RKO (cell line): ENCODE measurements around the gene NAALAD2.
"Not testable (repeated sequence)": the region's sequence is repeated elsewhere in the genome, so short reads cannot be mapped to it uniquely, and the experiment has no call there.

Source experiments
- DNase-seq: peaks from one replicate; pipeline ENCODE4 v3.0.0-alpha.2; 2016; ENCODE audit warnings: low spot score

NAALAD2 gene

DNA sequence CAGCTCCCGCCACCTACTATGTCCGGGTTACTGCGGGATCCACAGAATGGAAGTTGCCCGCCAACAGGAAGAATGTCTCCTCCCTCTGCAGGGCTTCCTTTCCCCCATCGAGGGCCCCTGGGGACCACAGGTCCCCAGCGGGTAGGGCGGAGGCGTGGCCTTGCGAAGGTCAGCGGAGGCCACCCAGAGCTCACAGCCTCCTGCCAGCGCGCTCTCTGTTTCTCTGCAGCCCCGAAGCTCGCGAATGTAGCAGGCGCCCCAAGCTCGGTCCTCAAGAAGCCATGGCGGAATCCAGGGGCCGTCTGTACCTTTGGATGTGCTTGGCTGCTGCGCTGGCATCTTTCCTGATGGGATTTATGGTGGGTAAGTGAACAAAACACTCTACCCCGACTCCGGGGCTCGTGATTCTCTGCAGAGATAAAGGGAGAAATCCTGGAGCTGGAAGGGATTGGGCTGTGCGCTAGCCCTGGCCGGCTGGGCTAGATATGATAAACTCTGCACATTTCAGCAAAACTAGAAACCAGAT, at the start of gene NAALAD2:
Gene NAALAD2 (plus strand): TSS at position 186 of the 526 bp plus-strand sequence. CDS start 96 bp downstream, at position 282.
- no peak for DNase-seq

DNA sequence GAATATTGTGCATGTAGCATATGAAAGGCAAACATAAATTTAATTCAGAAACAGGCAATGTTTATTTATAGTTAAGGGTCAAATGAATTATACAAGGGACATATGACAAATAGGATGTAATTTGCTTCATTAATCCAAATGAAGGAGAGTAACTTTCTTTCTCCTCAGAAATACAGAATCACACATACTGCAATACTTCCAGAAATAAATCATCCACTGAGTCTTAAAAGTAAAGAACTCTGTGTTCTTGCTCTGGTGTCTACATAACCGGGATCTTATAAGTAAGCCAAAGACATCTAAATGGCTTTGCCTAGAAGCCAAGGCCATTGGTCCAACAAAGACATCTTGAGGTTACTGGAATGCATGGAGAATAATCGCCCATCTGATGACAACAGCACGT, 48.8 kb upstream of the NAALAD2 start, which contains the start of gene UBTFL1:
Gene UBTFL1 (plus strand): TSS at position 301 of the 400 bp plus-strand sequence. CDS start 0 bp downstream, at position 301.
- DNase-seq: not testable (repeated sequence)

DNA sequence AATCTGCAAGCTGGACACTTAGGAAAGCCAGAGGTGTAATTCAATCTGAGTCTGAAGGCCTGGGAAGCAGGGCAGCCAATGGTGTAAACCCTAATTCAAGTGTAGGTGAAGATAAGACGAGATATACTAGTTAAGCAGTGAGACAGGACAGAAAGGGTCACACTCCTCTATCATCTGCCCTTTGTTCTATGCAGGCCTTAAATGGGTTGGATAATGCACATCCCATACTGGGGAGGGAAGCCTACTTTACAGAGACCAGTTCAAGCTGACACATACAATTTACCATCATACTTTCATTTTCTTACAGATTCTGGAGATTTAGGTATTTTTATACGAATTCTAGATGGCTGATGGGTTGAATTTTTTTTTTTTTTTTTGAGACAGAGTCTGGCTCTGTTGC, 45.7 kb upstream of the NAALAD2 start:
- DNase-seq: not testable (repeated sequence)

DNA sequence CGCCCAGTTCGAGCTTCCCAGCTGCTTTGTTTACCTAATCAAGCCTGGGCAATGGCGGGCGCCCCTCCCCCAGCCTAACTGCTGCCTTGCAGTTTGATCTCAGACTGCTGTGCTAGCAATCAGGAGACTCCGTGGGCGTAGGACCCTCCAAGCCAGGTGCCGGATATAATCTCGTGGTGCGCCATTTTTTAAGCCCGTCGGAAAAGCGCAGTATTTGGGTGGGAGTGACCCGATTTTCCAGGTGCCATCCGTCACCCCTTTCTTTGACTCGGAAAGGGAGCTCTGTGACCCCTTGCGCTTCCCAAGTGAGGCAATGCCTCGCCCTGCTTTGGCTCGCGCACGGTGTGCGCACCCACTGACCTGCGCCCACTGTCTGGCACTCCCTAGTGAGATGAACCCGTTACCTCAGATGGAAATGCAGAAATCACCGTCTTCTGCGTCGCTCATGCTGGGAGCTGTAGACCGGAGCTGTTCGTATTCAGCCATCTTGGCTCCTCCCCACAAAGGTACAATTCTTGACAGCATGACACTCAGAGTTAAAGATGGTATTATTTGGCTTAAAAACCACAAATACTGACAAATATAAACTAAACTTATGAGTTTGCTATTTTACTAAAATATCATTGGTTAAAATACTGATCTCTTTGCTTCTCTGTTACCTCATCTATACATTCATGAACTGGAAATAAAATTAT, 39.1 kb upstream of the NAALAD2 start:
- not testable (repeated sequence) for DNase-seq

DNA sequence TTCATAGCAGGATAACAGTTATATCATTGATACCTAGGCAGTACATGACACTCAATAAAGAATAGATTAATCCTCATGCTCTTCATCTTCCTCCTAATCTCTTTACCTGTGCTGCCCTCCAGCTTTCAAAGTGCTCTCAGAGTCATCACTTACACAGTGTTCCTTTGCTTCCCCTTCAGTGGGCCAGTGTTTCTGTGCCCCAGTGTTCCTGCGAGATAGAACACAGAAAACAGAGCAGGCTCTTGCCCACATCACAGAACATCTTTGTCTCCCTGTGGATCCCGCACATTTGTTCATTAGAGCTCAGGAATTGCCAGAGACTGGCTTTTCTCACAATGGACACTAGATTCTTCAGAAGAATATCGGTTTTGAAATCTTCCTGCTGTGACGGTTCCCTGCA, 36.2 kb upstream of the NAALAD2 start:
- DNase-seq: not testable (repeated sequence)

DNA sequence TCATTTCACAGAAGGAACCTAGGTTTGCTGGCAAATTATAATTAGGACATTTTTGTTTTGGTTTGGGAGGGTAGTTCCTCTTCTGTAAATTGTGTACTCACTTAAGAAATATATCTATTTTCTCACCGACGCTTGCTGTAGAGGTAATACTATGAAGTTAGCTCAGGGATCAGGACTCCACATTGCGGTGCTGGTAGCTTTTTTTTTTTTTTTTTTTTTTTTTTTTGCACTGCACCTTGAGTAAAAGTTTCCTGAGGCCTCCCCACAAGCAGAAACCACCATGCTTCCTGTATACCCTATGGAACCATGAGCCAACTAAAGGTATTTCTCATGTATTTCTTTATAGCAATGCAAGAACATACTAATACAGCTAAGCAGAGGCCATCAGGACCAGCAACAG, 34.0 kb upstream of the NAALAD2 start:
- DNase-seq: no peak

DNA sequence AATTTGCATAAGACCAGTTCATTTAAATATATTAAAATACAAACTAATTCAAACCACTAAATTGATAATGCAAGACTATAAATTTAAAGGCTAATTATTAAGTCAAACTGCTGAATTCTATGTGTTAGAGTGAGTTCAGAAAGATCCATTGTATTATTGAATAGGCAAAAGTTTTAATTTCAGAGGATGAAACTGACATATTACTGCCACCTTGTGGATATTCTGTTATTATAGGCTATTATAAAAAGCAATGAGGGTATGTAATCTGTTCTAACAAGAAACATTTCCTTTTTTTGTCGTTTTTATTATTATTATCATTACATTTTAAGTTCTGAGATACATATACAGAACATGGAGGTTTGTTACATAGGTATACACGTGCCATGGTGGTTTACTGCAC, 20.9 kb upstream of the NAALAD2 start:
- DNase-seq: peak; percentile 19

DNA sequence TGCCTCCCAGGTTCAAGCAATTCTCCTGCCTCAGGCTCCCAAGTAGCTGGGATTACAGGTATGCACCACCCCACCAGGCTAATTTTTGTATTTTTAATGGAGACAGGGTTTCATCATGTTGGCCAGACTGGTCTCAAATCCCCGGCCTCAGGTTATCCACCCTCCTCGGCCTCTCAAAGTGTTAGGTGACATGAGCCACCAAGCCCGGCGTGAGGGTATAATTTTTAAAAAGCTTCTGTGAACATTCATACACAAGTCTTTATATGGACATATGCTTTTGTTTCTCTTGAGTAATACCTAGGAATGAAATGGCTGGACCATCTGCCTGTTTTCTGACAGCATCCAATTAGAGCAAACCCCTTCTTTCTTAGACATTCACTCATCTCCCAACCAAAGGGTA, 14.3 kb upstream of the NAALAD2 start:
- no peak for DNase-seq

DNA sequence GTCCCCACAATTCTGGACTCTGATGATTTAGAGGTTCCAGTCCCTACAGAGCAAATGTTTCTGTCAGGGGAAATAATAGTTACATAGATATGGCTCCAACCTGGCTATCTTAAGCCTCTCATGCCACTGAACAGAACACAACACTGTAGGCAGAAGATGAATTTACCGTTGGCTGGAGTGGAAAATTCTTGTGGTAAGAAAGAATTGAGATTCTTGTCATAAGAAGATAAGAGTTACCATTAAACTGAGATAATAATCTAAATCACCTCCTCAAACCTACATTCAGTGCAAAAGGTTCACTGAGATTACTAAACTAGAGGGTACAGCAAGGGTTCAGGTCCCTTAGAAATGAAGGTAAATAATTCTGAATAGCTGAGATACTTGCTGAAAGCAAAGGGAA, 10.1 kb upstream of the NAALAD2 start:
- DNase-seq: no peak

DNA sequence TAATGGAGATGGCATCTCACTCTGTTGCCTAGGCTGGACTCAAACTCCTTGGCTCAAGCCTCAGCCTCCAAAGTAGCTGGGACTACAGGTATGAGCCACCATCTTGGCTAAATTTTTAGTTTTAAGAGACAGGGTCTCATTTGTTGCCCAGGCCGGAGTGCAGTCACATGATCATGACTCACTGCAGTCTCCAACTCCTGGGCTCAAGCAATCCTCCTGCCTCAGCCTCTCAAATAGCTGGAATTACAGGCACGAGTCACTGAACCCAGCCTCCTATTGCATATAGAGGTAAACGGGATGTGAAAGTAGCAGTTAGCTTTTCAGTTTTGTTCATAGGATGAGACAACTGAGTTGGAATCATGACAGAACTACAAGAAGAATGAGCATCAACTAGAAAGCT, 9.5 kb upstream of the NAALAD2 start:
- DNase-seq: no peak

DNA sequence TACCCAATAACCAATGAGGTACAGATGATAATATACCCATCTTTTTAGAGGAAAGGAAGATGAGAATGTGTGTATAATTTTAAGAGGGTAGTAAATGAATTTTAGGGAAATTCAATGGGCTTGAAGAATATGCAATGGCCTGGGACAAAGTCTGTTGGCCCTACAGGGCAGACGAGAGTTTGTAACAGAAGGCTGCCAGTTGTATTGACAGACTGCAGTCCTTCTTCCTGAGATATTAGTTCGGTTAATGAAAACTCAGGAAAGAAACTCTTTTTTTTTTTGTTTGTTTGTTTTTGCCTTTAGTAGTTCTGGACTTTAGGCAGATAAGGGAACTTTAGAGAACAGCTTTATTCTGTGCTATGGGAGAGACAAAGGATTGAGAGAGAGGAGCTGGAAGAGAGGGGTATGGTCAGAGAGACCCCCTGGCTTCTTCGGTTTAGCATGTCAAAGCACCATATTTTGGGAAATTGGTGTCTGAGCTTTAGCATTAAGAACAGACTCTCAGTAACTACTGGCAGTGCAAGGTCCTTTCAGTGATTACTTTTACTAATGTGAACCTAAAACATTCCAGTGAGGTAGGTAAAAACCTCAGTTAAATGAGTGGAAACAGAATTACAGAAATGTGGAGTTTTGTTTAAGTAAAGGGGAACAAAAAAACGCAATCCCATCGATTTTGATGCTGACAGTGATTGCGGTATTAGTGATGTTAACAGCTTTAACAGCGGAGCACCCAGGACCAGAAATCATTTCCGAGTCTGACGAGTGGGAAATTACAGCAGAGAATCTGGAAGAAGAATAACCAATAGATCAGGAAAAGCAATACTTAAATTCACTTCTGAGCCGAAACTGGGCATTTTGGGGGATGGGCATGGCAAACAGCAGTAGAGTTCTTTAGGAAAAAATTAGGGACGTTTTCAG, 644 bp upstream of the NAALAD2 start:
- no peak for DNase-seq

DNA sequence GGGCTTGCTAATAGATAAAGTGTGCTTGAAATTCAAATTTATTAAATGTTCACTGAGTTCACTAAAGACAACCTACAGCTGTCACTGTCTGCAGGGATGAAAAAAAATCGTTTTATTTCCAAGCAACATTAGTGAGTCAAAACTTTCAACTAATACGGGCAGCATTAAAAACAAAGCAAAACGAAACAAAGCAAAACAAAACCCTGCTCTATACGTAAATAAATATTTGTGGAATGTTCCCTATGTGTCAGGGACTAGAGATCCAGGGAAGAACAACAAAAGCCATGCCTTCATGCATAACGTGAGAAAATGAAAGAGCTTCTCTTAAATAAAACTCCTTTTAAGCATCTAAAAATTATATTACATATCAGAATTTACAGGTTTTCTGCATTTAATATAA, 553 bp downstream of the NAALAD2 start:
- no peak for DNase-seq

DNA sequence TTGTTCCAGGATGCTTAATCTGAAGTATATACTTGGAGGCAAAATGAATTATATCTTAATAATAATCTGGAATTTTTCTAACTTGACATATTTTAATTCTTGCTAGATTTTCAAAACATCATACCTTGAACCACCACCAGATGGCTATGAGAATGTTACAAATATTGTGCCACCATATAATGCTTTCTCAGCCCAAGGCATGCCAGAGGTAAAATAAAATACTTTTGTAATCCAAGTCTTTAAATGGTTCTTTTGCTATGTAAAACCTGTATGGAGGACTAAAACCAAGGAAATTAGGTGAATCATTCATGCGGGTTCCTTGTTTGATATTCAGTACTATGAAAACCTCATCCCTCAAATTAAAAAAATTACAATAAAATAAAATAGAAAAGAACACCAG, 14.4 kb downstream of the NAALAD2 start:
- DNase-seq: no peak

DNA sequence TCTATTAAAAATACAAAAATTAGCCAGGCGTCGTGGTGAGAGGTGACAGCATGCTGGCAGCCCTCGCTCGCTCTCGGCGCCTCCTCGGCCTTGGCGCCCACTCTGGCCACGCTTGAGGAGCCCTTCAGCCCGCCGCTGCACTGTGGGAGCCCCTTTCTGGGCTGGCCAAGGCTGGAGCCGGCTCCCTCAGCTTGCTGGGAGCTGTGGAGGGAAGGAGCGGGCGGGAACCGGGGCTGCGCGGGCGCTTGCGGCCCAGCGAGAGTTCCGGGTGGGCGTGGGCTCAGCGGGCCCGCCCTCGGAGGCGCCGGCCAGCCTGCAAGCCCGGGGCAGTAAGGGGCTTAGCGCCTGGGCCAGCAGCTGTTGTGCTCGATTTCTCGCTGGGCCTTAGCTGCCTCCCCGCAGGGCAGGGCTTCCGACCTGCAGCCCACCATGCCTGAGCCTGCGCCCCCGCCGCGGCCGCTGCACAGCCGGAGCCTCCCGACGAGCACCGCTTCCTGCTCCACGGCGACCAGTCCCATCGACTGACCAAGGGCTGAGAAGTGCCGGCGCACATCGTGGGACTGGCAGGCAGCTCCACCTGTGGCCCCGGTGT, 32.6 kb downstream of the NAALAD2 start:
- not testable (repeated sequence) for DNase-seq

DNA sequence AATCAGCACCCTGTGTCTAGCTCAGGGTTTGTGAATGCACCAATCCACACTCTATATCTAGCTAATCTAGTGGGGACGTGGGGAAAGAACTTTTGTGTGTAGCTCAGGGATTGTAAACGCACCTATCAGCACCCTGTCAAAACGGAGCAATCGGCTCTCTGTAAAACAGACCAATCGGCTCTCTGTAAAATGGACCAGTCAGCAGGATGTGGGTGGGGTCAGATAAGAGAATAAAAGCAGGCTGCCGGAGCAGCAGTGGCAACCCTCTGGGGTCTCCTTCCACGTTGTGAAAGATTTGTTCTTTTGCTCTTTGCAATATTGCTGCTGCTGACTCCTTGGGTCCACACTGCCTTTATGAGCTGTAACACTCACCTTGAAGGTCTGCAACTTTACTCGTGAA, 33.2 kb downstream of the NAALAD2 start:
- DNase-seq: not testable (repeated sequence)

DNA sequence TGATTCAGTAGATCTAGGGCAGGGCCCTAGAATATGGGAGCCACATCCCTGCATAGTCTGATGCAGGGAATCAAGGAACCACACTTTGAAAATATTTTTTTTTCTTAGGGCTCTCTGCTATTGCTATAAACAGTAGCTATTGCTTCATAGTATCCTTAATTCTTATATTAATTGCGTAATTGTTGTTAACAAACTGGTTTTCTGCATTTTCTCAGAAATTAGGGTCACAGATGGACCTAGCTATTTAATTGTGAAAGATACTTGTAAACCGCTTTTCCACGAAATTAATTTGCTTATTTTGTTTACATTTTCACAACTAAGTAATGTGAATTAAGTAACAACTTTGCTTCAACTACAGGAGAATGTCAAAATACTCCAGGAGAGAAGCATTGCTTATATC, 34.1 kb downstream of the NAALAD2 start:
- no peak for DNase-seq

DNA sequence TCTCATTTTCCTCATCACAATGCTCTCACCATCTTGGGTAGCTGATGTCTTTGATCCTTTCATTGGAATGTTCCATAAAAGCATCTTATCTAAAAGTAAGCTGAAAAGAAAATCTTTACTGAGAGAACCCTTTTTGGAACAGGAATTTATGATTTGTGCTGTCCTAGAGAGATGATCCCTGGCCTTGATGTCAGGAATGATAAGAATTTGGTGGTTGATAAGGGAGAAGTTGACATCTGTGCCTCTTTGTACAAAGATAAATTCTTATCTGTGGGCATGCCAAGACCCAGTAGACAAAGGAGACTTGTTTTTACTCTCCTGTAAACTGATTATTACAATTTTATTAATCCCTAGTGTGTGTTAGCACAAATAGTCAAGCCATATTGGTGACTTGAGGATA, 36.9 kb downstream of the NAALAD2 start:
- no peak for DNase-seq

DNA sequence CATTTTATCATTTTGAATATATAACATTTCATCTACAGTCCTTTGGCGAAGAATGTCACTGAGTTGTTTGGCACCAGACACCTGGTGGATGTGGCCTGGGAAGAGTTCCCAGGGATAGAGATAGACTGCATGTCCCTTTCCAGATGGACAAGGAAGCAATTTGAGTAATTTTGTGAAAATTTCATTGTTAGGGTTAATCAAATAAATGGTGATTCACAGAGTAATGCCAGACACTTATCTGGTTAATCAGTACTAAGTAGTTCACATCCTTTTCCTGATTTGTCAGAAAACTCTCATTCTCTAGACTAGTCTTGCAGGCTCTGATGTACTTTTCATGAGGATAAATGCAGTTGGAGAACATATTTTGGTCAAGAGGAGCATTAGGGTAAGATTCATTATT, 41.6 kb downstream of the NAALAD2 start:
- DNase-seq: no peak

DNA sequence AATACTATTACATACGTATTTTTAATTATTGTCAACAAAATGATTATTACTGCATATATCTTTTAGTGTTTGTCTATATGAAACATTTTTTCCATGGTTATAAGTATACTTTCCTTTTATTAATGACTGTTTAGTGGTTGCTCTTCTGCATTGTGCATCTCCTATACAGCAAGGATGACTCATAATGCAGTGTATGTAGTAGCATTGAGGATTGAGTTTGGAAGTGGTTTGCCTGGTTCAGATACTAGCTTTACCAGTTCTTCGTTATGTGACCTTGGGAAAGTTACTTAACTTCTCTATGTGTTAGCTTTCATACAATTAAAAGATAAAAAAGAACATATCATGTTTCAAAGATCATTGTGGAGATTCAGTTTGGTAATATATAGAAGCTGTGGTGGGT, 44.3 kb downstream of the NAALAD2 start:
- no peak for DNase-seq

DNA sequence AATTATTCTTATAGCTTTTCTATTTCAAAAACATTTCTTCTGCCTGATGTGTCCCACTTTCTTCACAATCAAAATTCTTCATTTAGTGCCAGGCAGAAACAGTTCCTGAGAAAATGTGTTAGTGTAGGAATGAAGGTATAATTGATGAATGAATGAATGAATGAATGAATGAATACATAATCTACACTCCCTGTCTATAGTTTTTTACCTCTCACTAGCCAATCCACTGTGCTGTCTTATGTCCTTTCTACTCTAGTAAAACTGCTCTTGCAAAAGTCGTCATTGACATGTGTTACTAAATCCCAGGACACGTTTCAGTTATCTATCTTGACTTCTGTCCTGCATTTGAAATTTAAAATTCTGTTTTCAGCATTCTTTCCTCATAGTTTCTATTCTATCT, 45.5 kb downstream of the NAALAD2 start:
- no peak for DNase-seq

DNA sequence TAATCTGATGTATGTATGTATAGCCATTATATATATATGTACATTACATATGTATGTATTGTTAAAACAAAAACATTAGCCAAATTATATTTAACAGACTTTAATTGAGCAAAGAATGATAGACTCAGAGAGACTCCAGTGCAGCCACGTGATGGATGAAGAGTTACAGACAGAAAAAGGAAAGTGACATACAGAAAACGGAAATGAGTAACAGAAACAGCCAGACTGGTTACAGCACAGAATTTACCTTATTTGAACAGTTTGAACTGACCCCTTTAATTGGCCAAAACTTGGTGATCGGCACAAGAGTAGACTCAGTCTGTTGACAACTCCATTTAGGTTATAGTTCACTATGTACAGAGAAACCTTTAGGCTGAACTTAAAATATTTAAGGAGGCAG, 53.4 kb downstream of the NAALAD2 start:
- no peak for DNase-seq

DNA sequence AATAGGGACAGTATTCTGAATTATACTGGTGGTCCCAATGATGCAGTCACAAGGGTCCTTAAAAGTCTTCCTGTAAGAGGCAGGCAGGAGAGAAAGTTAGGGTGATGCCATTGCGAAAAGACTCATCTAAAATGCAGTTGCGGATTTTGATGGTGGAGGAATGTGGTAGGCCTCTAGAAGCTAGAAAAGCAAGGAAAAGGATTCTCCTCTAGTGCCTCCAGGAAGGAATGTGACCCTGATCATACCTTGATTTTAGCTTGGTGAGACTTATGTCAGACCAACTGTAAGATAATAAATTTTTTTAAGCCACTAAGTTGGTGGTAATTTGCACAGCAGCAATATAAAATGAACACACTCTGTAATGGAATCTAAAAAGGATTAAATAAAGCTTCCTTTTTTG, 54.5 kb downstream of the NAALAD2 start:
- DNase-seq: no peak
